ENCODE data around the gene ITPR2.

DNA sequence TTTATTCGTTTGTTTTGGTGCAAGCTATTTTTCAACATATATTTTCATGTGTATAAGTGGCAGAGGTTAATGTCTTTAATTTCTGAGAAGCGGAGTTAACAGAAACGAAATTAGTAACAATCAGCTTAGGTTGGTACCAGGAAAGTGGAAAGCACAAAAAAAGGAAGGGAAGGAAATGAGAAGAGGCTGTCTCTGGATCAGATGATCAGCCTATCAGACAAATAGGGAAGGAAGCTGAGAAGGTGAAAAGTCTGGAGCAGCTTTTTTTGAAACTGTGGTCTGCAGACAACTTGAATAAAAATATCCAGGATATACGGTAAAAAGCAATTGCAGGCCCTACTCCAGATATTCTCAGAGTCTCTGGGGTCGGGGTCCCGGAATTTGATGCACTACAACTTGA lies 372.6 kb downstream of the ITPR2 start:
- TF ChIP-seq, protein P1, sequence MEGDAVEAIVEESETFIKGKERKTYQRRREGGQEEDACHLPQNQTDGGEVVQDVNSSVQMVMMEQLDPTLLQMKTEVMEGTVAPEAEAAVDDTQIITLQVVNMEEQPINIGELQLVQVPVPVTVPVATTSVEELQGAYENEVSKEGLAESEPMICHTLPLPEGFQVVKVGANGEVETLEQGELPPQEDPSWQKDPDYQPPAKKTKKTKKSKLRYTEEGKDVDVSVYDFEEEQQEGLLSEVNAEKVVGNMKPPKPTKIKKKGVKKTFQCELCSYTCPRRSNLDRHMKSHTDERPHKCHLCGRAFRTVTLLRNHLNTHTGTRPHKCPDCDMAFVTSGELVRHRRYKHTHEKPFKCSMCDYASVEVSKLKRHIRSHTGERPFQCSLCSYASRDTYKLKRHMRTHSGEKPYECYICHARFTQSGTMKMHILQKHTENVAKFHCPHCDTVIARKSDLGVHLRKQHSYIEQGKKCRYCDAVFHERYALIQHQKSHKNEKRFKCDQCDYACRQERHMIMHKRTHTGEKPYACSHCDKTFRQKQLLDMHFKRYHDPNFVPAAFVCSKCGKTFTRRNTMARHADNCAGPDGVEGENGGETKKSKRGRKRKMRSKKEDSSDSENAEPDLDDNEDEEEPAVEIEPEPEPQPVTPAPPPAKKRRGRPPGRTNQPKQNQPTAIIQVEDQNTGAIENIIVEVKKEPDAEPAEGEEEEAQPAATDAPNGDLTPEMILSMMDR (conservative IDR thresholded peaks at IDR 0.05; ENCODE audit: low read depth, low read length) = no peak
- TF ChIP-seq EZH2 (IDR thresholded peaks at IDR 0.05; ENCODE audit: low read length, unreplicated experiment) (no peak), EZH2phosphoT487 (IDR thresholded peaks at IDR 0.05; ENCODE audit: borderline replicate concordance, low read length) (no peak)

Measured in PC-3 (cell line).